Progenitor cell of endocrine pancreas (in vitro differentiated cells): ENCODE data around the gene PNMT. TPM values are rescaled to one million over a fixed set of nuclear protein-coding genes. Genes with fewer than 3 reads are reported as not detected.

Source experiments
- DNase-seq: peaks from one replicate; pipeline ENCODE4 v3.0.0; 2021; ENCODE audit warnings: low spot score; ENCODE audit not compliant: unreplicated experiment
- H3K27ac Mint-ChIP-seq: 2 replicates; pipeline ENCODE4 v1.8.0; 2021; ENCODE audit warnings: mild to moderate bottlenecking, moderate library complexity, mixed read lengths
- H3K27me3 Mint-ChIP-seq: 2 replicates; pipeline ENCODE4 v1.8.0; 2021; ENCODE audit warnings: mixed read lengths
- H3K36me3 Mint-ChIP-seq: 2 replicates; pipeline ENCODE4 v1.8.0; 2022; ENCODE audit warnings: mixed read lengths; ENCODE audit not compliant: insufficient read depth
- H3K4me1 Mint-ChIP-seq: 2 replicates; pipeline ENCODE4 v1.8.0; 2021; ENCODE audit warnings: low read depth, mixed read lengths
- H3K4me3 Mint-ChIP-seq: 2 replicates; pipeline ENCODE4 v1.8.0; 2021; ENCODE audit warnings: low read depth, mild to moderate bottlenecking, moderate library complexity, mixed read lengths
- H3K9me3 Mint-ChIP-seq: 2 replicates; pipeline ENCODE4 v1.8.0; 2021; ENCODE audit warnings: low read depth, mixed read lengths
- total RNA-seq: library from RNA; stranded (reverse); gene quantifications from 2 replicates; pipeline ENCODE4 v1.2.1, GENCODE V29; 2021
- TF ChIP-seq, protein P1 (sequence below): fragments of 200-600 bp; sonication (generic); IDR thresholded peaks from one replicate; pipeline ENCODE4 v1.5.0; 2021; ENCODE audit warnings: antibody characterized with exemption, mild to moderate bottlenecking; ENCODE audit not compliant: unreplicated experiment

PNMT gene
- total RNA-seq, 1 donor from 2014 or later, result 2.5 TPM

DNA sequence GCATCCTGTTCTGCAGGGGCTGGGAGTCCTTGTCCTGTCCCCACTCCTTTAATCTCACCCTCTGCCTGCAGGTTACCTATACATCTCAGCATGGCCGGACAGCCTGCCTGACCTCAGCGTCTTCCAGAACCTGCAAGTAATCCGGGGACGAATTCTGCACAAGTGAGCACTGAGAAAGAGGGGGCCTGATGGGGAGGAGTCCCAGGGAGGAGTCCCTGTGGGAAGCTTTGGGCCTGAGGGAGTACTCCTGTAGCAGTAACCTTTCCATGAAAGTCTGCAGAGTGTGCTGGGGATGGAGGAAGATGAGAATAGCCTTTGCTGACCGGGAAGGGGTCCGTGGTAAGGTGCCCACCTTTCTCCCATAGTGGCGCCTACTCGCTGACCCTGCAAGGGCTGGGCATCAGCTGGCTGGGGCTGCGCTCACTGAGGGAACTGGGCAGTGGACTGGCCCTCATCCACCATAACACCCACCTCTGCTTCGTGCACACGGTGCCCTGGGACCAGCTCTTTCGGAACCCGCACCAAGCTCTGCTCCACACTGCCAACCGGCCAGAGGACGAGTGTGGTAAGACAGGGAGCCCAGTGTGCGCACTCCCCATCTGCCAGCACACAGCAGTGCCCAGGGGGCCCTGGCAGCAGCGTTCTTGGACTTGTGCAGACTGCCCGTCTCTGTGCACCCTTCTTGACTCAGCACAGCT lies 47.3 kb downstream of the PNMT start:
- no peak overlapping the region for H3K27ac Mint-ChIP-seq
- no peak overlapping the region for H3K4me3 Mint-ChIP-seq
- DNase-seq, result no peak
- peaks cover 9% of the 10 kb centered on the region for H3K36me3 Mint-ChIP-seq
- TF ChIP-seq, protein P1, sequence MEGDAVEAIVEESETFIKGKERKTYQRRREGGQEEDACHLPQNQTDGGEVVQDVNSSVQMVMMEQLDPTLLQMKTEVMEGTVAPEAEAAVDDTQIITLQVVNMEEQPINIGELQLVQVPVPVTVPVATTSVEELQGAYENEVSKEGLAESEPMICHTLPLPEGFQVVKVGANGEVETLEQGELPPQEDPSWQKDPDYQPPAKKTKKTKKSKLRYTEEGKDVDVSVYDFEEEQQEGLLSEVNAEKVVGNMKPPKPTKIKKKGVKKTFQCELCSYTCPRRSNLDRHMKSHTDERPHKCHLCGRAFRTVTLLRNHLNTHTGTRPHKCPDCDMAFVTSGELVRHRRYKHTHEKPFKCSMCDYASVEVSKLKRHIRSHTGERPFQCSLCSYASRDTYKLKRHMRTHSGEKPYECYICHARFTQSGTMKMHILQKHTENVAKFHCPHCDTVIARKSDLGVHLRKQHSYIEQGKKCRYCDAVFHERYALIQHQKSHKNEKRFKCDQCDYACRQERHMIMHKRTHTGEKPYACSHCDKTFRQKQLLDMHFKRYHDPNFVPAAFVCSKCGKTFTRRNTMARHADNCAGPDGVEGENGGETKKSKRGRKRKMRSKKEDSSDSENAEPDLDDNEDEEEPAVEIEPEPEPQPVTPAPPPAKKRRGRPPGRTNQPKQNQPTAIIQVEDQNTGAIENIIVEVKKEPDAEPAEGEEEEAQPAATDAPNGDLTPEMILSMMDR, result no peak
- H3K9me3 Mint-ChIP-seq, result no peaks in the 10 kb centered on the region
- H3K4me1 Mint-ChIP-seq, result no peaks in the 10 kb centered on the region
- H3K27me3 Mint-ChIP-seq, result no peaks in the 10 kb centered on the region

DNA sequence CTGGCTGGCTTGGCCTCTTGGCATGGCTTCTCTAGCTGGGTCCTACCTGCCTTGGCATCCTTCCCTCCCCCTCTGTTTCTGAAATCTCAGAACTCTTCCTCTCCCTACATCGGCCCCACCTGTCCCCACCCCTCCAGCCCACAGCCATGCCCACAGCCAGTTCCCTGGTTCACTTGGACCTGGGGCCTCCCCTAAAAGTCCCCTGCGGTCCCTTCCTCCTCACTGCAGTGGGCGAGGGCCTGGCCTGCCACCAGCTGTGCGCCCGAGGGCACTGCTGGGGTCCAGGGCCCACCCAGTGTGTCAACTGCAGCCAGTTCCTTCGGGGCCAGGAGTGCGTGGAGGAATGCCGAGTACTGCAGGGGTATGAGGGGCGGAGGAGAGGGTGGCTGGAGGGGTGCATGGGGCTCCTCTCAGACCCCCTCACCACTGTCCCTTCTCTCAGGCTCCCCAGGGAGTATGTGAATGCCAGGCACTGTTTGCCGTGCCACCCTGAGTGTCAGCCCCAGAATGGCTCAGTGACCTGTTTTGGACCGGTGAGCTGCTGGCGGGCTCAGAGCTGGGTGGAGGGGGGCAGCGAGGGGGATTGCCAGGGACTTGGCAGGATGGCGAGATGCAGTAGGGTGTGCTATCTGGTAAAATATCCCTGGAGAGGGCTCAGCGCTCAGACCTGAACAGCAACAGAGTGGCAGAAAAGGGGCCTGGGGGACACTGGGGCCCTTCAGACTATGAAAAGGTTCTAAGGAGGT lies 48.0 kb downstream of the PNMT start:
- TF ChIP-seq, protein P1, result no peak
- no peaks in the 10 kb centered on the region for H3K4me1 Mint-ChIP-seq
- no peak for DNase-seq
- H3K4me3 Mint-ChIP-seq, result no peak overlapping the region
- H3K27ac Mint-ChIP-seq, result no peak overlapping the region
- no peaks in the 10 kb centered on the region for H3K27me3 Mint-ChIP-seq
- peaks cover 9% of the 10 kb centered on the region for H3K36me3 Mint-ChIP-seq
- H3K9me3 Mint-ChIP-seq, result no peaks in the 10 kb centered on the region

DNA sequence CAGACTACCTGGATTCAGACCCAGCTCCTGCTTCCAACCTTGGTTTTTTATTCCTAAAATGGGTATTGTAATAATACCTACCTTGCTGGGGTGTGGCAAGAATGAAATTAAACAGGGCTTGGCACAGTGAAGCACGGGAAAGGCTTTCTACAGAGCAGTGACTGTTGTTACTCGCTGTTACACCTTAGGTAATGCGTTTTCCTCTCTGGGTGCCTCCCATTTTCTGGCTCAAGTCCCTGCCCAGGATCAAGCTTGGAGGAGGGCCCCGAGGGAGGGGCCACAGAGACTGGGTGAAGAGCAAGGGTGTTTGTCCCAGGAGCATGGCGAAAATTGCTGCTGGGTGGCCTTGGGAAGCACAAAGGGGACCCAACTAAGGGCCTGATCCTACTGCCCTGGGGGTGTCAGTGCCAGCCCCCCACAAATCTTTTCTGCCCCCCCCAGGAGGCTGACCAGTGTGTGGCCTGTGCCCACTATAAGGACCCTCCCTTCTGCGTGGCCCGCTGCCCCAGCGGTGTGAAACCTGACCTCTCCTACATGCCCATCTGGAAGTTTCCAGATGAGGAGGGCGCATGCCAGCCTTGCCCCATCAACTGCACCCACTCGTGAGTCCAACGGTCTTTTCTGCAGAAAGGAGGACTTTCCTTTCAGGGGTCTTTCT lies 48.8 kb downstream of the PNMT start:
- Mint-ChIP-seq H3K9me3 (no peaks in the 10 kb centered on the region), H3K36me3 (peaks cover 11% of the 10 kb centered on the region), H3K27me3 (no peaks in the 10 kb centered on the region), H3K4me3 (no peak overlapping the region), H3K4me1 (no peaks in the 10 kb centered on the region), H3K27ac (no peak overlapping the region)
- no peak for DNase-seq
- TF ChIP-seq, protein P1, result no peak

DNA sequence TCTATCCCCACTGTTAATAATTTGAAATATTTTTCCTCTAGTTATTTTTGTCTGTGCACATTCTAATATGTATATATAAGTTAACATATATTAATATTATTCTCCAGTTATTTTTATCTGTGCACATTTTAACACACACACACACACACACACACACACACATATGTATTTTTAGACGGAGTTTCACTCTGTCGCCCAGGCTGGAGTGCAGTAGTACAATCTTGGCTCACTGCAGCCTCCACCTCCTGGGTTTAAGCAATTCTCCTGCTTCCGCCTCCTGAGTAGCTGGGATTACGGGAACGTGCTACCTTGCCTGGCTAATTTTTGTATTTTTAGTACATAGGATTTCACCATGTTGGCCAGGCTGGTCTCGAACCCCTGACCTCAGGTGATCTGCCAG lies 49.4 kb downstream of the PNMT start:
- peaks cover 7% of the 10 kb centered on the region for H3K36me3 Mint-ChIP-seq
- TF ChIP-seq, protein P1, result no peak
- no peaks in the 10 kb centered on the region for H3K4me1 Mint-ChIP-seq
- DNase-seq, result no peak
- no peaks in the 10 kb centered on the region for H3K9me3 Mint-ChIP-seq
- H3K4me3 Mint-ChIP-seq, result no peak overlapping the region
- no peak overlapping the region for H3K27ac Mint-ChIP-seq
- no peaks in the 10 kb centered on the region for H3K27me3 Mint-ChIP-seq

DNA sequence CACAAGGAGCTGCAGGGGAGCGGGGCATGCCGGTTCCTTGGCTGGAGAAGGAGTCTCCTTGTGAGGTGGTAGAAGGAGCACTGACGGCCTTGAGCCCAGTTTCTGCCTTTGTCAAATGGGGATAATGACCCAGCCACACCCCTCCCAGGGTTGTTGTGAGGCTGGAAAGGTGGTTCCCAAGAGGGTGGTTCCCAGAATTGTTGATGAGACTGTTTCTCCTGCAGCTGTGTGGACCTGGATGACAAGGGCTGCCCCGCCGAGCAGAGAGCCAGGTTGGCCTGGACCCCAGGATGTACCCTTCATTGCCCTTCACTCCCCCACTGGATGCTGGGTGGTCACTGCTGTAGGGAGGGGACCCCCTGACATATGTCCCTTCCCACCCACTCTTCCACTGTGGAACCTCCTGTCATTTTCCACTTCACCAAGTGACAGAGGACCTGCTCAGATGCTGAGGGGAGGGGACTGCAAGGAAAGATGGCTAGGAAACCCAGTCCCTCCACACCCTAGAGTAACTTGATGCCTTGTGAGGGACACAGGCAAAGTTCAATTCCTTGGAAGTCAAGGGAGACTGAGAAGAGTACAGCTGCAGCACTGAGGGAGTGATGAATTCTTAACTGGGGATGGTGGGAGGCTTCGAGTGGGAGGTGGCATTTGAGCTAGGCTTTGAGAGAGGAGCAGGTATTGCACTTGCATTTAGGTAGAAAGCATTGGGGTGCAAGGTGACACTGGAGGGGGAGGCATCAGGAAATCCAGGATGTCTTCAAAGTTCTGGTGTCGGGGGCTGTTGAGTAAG lies 51.5 kb downstream of the PNMT start:
- H3K27me3 Mint-ChIP-seq, result no peaks in the 10 kb centered on the region
- DNase-seq, result no peak
- peaks cover 10% of the 10 kb centered on the region for H3K36me3 Mint-ChIP-seq
- no peak overlapping the region for H3K4me3 Mint-ChIP-seq
- H3K27ac Mint-ChIP-seq, result no peak overlapping the region
- H3K4me1 Mint-ChIP-seq, result no peaks in the 10 kb centered on the region
- TF ChIP-seq, protein P1, result no peak
- H3K9me3 Mint-ChIP-seq, result no peaks in the 10 kb centered on the region
